Hepatocyte (in vitro differentiated cells): Measurements from ENCODE around the gene GBP5. TPM values are rescaled to one million over a fixed set of nuclear protein-coding genes. Genes with fewer than 3 reads are reported as not detected.
"Not testable (repeated sequence)": the region's sequence is repeated elsewhere in the genome, so short reads cannot be mapped to it uniquely, and the experiment has no call there.

Experiments used
- DNase-seq: peaks from one replicate; pipeline ENCODE4 v3.0.0-alpha.2; 2016; ENCODE audit warnings: low spot score
- H2AFZ ChIP-seq: fragments of 200-600 bp; sonication (generic); 2 replicates; pipeline ENCODE4 v1.6.0; 2016; ENCODE audit warnings: antibody characterized with exemption, mild to moderate bottlenecking
- H3K27ac ChIP-seq: fragments of 200-600 bp; sonication (generic); 2 replicates; pipeline ENCODE4 v1.5.1; 2016; ENCODE audit warnings: mild to moderate bottlenecking
- H3K27me3 ChIP-seq: fragments of 200-600 bp; sonication (generic); 2 replicates; pipeline ENCODE4 v1.6.1; 2016
- H3K36me3 ChIP-seq: fragments of 200-600 bp; sonication (generic); replicated peaks from 2 replicates; pipeline ENCODE4 v1.5.1; 2016; ENCODE audit warnings: low read depth; ENCODE audit not compliant: insufficient read depth
- H3K4me1 ChIP-seq: fragments of 200-600 bp; sonication (generic); 2 replicates; pipeline ENCODE4 v1.5.1; 2016; ENCODE audit warnings: mild to moderate bottlenecking, moderate library complexity; ENCODE audit not compliant: insufficient read depth
- H3K4me2 ChIP-seq: fragments of 200-600 bp; sonication (generic); 2 replicates; pipeline ENCODE4 v1.6.0; 2016
- H3K4me3 ChIP-seq: fragments of 200-600 bp; sonication (generic); 2 replicates; pipeline ENCODE4 v1.5.1; 2016; ENCODE audit warnings: mild to moderate bottlenecking
- H3K79me2 ChIP-seq: fragments of 200-600 bp; sonication (generic); 2 replicates; pipeline ENCODE4 v1.6.0; 2017; ENCODE audit warnings: mild to moderate bottlenecking
- H3K9me2 ChIP-seq: fragments of 200-600 bp; sonication (generic); replicated peaks from 2 replicates; pipeline ENCODE4 v1.6.0; 2017; ENCODE audit warnings: mild to moderate bottlenecking; ENCODE audit not compliant: insufficient read depth
- H3K9me3 ChIP-seq: fragments of 200-600 bp; sonication (generic); 2 replicates; pipeline ENCODE4 v1.5.1; 2016; ENCODE audit warnings: low read depth, mild to moderate bottlenecking
- H4K20me1 ChIP-seq: fragments of 200-600 bp; sonication (generic); 2 replicates; pipeline ENCODE4 v1.6.0; 2016; ENCODE audit warnings: mild to moderate bottlenecking; ENCODE audit not compliant: insufficient read depth, poor library complexity, severe bottlenecking
- EZH2 ChIP-seq: fragments of 200-600 bp; sonication (generic); IDR thresholded peaks from 2 replicates; pipeline ENCODE4 v1.6.1; 2016; ENCODE audit warnings: antibody characterized with exemption, mild to moderate bottlenecking, borderline replicate concordance
- EZH2phosphoT487 ChIP-seq: fragments of 200-600 bp; sonication (generic); IDR thresholded peaks from one replicate; pipeline ENCODE4 v1.6.1; 2018; ENCODE audit warnings: antibody characterized with exemption, mild to moderate bottlenecking, low read depth, moderate library complexity; ENCODE audit not compliant: unreplicated experiment, severe bottlenecking
- whole genome bisulfite sequencing: methylation state at CpG from one replicate; pipeline ENCODE4 v1.1.6; 2016; ENCODE audit warnings: low lambda C conversion rate; ENCODE audit errors: missing lambda C conversion rate; 5-methylcytosine and 5-hydroxymethylcytosine counted together
- polyA plus RNA-seq: library from polyadenylated mRNA; unstranded; fragments of >200 nt; fragmentation: Nextera tagmentation; extraction: Ambion mirVana; gene quantifications from 2 replicates; pipeline ENCODE4 v1.2.1, GENCODE V29; 2016
- total RNA-seq: library from RNA; depleted of rRNA; stranded (reverse); fragments of >200 nt; gene quantifications from 2 replicates; pipeline ENCODE4 v1.2.3, GENCODE V29; 2014
- TF ChIP-seq, protein P1 (sequence below): fragments of 200-600 bp; sonication (generic); IDR thresholded peaks from 2 replicates; pipeline ENCODE4 v1.5.1; 2016; ENCODE audit warnings: antibody characterized with exemption, mild to moderate bottlenecking; ENCODE audit not compliant: poor library complexity

GBP5 gene, protein sequence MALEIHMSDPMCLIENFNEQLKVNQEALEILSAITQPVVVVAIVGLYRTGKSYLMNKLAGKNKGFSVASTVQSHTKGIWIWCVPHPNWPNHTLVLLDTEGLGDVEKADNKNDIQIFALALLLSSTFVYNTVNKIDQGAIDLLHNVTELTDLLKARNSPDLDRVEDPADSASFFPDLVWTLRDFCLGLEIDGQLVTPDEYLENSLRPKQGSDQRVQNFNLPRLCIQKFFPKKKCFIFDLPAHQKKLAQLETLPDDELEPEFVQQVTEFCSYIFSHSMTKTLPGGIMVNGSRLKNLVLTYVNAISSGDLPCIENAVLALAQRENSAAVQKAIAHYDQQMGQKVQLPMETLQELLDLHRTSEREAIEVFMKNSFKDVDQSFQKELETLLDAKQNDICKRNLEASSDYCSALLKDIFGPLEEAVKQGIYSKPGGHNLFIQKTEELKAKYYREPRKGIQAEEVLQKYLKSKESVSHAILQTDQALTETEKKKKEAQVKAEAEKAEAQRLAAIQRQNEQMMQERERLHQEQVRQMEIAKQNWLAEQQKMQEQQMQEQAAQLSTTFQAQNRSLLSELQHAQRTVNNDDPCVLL
- total RNA-seq: not detected in 2 replicates
- not detected in 2 replicates for polyA plus RNA-seq

DNA sequence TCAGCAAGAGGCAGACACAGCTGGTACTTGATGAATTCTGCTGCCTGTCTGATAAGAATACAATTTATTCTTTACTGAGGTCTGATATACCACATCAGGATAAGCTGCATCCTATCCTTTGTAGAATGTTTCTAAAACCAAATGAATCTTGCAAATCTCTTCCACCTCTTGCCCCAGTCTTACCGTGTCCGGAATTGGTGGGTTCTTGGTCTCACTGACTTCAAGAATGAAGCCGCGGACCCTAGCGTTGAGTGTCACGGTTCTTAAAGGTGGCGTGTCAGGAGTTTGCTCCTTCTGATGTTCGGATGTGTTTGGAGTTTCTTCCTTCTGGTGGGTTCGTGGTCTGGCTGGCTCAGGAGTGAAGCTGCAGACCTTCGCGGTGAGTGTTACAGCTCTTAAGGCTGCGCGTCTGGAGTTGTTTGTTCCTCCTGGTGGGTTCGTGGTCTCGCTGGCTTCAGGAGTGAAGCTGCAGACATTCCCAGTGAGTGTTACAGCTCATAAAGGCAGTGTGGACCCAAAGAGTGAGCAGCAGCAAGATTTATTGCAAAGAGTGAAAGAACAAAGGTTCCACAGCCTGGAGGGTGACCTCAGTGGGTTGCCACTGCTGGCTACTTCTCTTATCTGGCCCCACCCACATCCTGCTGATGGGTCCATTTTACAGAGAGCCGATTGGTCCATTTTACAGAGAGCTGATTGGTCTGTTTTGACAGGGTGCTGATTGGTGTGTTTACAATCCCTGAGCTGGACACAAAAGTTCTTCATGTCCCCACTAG is at the start of gene GBP5:
GBP5 (minus strand) TSS at position 592 of the 773 bp plus-strand sequence. CDS start 3,305 bp downstream, outside the sequence.
- not testable (repeated sequence) for H3K36me3 ChIP-seq, H3K27me3 ChIP-seq, H3K9me2 ChIP-seq, H3K9me3 ChIP-seq, H3K4me2 ChIP-seq, H4K20me1 ChIP-seq, H3K4me3 ChIP-seq, H3K4me1 ChIP-seq, H3K79me2 ChIP-seq, H2AFZ ChIP-seq, DNase-seq, H3K27ac ChIP-seq
- 95% methylated on average over 16 of the region's 16 CpGs for WGBS

DNA sequence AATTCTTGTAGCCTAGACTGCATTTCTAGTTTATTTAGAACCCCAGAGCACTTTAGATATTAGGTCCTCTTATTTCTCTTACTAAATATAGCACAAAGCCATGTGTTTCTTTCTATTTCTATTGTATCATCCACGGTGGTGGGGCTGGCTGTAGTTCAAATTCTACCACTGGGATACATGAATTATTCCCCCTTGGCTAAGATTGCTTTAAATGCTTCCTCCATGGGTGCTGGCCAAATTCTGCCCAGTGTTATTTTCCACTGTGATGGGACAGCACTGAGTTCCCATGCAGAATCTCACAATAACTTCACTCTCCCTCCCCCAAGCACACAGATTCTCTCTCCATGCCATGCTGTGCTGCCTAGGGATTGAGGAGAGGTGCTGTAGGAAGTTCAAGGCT is 49.7 kb upstream of the GBP5 start:
- no peak for TF ChIP-seq EZH2
- no peak for TF ChIP-seq EZH2phosphoT487
- TF ChIP-seq, protein P1, sequence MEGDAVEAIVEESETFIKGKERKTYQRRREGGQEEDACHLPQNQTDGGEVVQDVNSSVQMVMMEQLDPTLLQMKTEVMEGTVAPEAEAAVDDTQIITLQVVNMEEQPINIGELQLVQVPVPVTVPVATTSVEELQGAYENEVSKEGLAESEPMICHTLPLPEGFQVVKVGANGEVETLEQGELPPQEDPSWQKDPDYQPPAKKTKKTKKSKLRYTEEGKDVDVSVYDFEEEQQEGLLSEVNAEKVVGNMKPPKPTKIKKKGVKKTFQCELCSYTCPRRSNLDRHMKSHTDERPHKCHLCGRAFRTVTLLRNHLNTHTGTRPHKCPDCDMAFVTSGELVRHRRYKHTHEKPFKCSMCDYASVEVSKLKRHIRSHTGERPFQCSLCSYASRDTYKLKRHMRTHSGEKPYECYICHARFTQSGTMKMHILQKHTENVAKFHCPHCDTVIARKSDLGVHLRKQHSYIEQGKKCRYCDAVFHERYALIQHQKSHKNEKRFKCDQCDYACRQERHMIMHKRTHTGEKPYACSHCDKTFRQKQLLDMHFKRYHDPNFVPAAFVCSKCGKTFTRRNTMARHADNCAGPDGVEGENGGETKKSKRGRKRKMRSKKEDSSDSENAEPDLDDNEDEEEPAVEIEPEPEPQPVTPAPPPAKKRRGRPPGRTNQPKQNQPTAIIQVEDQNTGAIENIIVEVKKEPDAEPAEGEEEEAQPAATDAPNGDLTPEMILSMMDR: no peak
- Histone ChIP-seq H3K9me2 (no peaks in the 10 kb centered on the region), H3K9me3 (no peaks in the 10 kb centered on the region), H3K27ac (no peak overlapping the region), H4K20me1 (no peaks in the 10 kb centered on the region), H2AFZ (no peak overlapping the region), H3K36me3 (no peaks in the 10 kb centered on the region), H3K27me3 (no peaks in the 10 kb centered on the region), H3K4me1 (no peaks in the 10 kb centered on the region), H3K79me2 (no peaks in the 10 kb centered on the region), H3K4me3 (no peak overlapping the region), H3K4me2 (no peak overlapping the region)
- DNase-seq: no peak
- WGBS: 43% methylated on average over 1 of the region's 1 CpG

DNA sequence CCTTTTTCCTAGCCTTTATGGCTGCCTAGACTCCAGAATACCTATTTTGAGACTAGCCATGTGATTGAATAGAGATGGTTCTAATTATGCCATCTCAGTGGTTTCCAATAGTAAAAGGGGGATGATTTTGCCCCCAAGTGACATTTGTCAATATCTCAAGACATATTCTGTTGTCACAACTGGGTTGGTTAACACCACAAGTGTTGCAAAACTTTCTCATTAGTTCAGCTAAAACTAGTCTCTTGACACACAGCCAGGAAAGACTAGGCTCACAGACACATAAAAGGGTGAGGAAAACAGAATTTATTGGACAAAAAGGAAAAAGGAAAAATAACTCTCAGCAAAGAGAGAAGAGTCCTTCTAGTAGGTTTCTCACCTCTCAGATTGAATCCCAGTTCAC is 39.9 kb upstream of the GBP5 start:
- TF ChIP-seq, protein P1: no peak
- TF ChIP-seq EZH2phosphoT487 (no peak), EZH2 (no peak)
- H3K9me2 ChIP-seq: no peaks in the 10 kb centered on the region
- H3K27me3 ChIP-seq: no peaks in the 10 kb centered on the region
- no peak overlapping the region for H3K4me2 ChIP-seq
- no peak for DNase-seq
- no peak overlapping the region for H2AFZ ChIP-seq
- H3K4me3 ChIP-seq: no peak overlapping the region
- H4K20me1 ChIP-seq: no peaks in the 10 kb centered on the region
- H3K4me1 ChIP-seq: no peaks in the 10 kb centered on the region
- no peaks in the 10 kb centered on the region for H3K9me3 ChIP-seq
- no peak overlapping the region for H3K27ac ChIP-seq
- no peaks in the 10 kb centered on the region for H3K36me3 ChIP-seq
- no peaks in the 10 kb centered on the region for H3K79me2 ChIP-seq

DNA sequence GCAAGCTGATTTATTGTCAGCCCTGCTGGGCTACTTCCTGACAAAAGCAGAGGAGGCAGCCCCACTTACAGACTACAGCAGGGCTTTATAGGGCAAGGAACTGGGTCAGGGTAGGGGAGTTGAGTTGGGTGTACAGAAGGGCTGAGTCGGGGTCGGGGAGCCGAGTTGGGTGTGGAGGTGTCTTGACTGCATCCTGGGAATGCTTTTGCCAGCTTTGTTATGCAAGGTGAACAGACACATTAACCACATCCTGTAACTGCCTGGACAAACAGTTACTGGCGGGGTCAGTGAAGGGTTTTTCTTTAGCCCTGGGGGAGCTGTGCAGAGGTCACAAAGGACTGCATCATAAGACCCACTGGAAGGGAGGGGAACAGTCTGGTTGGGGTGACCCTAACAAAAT is 39.1 kb upstream of the GBP5 start:
- no peak for DNase-seq
- H3K4me3 ChIP-seq: no peak overlapping the region
- no peaks in the 10 kb centered on the region for H3K9me3 ChIP-seq
- WGBS: 71% methylated on average over 4 of the region's 4 CpGs
- no peak overlapping the region for H2AFZ ChIP-seq
- no peaks in the 10 kb centered on the region for H4K20me1 ChIP-seq
- H3K4me1 ChIP-seq: no peaks in the 10 kb centered on the region
- no peak overlapping the region for H3K27ac ChIP-seq
- no peaks in the 10 kb centered on the region for H3K9me2 ChIP-seq
- H3K4me2 ChIP-seq: no peak overlapping the region
- no peak for TF ChIP-seq EZH2phosphoT487
- TF ChIP-seq EZH2: no peak
- TF ChIP-seq, protein P1: no peak
- H3K27me3 ChIP-seq: no peaks in the 10 kb centered on the region
- H3K36me3 ChIP-seq: no peaks in the 10 kb centered on the region
- no peaks in the 10 kb centered on the region for H3K79me2 ChIP-seq
